Pancreas (tissue), 10 donors: Measurements from ENCODE around the gene DNM3. TPM values are rescaled to one million over a fixed set of nuclear protein-coding genes. Genes with fewer than 3 reads are reported as not detected.
"Not testable (repeated sequence)": the region's sequence is repeated elsewhere in the genome, so short reads cannot be mapped to it uniquely, and the experiment has no call there.

Source experiments
- ATAC-seq, 4 donors: fragments of 200-7000 bp; cut with Tn5 transposase; one replicate each; pipeline versions ENCODE4 v1.8.0 to v1.9.1; 2020; ENCODE audit warnings: mild to moderate bottlenecking in 4 of 4, moderate library complexity in 4 of 4
- DNase-seq, 6 donors: peaks; one replicate each; pipeline ENCODE4 v3.0.0-alpha.2; 2020
- FAIRE-seq: peaks from 2 replicates; lab custom pipeline; 2012; peaks lifted over from hg19 to GRCh38; lab: Jason Lieb, UNC
- H3K27ac ChIP-seq, 4 donors: fragments of 200-600 bp; sonication (generic); 1 replicate in 3 of 4; 2 replicates in 1 of 4; pipeline versions ENCODE4 v1.5.0 to v1.8.0; 2020
- H3K27me3 ChIP-seq, 4 donors: fragments of 200-600 bp; one replicate each; pipeline ENCODE4 v1.8.0; 2021
- H3K36me3 ChIP-seq, 3 donors: fragments of 200-600 bp; sonication (generic) in 1 of 3; one replicate each; pipeline versions ENCODE4 v1.5.0 to v1.8.0; 2020 to 2021
- H3K4me1 ChIP-seq, 3 donors: fragments of 200-600 bp; one replicate each; pipeline ENCODE4 v1.8.0; 2021
- H3K4me3 ChIP-seq, 4 donors: fragments of 200-600 bp; sonication (generic) in 2 of 4; one replicate each; pipeline versions ENCODE4 v1.5.0 to v1.8.0; 2020 to 2021
- H3K9me3 ChIP-seq, 4 donors: fragments of 200-600 bp; one replicate each; pipeline ENCODE4 v1.8.0; 2021
- WGBS, 2 donors: extraction: QIAGEN DNeasy Blood & Tissue Kit; methylation state at CpG; one replicate each; pipeline ENCODE4 v1.1.7; 2013; 5-methylcytosine and 5-hydroxymethylcytosine counted together
- intact Hi-C, 3 donors: fragments of 100-400 bp; cut with DNase I; formaldehyde crosslinking; loops; one replicate each; pipeline versions ENCODE4 v1.11.1 to v1.14.2; 2022
- polyA plus RNA-seq, 2 donors: library from polyadenylated mRNA; stranded (reverse); fragments of 200-250 nt; gene quantifications; one replicate each; pipeline ENCODE4 v1.2.3, GENCODE V29; 2013
- total RNA-seq, 6 donors: library from RNA; stranded (reverse); fragmentation: NEBNext Ultra II Directional in 4 of 6; extraction: Animal tissue kit (Norgen Biotek cat#: 25700) in 4 of 6; gene quantifications; one replicate each; pipeline versions ENCODE4 v1.2.1 to v1.2.4, GENCODE V29; 2021 to 2023
- TF ChIP-seq, protein P1 (sequence below), 4 donors: fragments of 200-600 bp; sonication (generic) in 3 of 4; IDR thresholded peaks; one replicate each; pipeline versions ENCODE4 v1.5.0 to v1.8.0; 2021; ENCODE audit warnings: antibody characterized with exemption in 4 of 4
- donor health status: healthy with polysubstance abuse.
- donor health status: DM: no; HTN: no; CAD: no; lungs with moderate emphysema.
- donor health status: DM: no; HTN: no; CAD: no.
- donor health status: control.
- donor health status: control.
- donor health status: Bipolar disorder and iron deficiency.
- donor health status: DM: yes; HTN: yes; CAD: no.
- donor health status: DM: no; HTN: no; CAD: no.
- donor health status: DM: no; HTN: no; CAD: no.
- donor health status: DM: yes; HTN: yes; CAD: no.

Gene DNM3
- total and polyA plus RNA-seq, 8 donors = 0.40 to 1.3 (median 0.78) TPM

DNA sequence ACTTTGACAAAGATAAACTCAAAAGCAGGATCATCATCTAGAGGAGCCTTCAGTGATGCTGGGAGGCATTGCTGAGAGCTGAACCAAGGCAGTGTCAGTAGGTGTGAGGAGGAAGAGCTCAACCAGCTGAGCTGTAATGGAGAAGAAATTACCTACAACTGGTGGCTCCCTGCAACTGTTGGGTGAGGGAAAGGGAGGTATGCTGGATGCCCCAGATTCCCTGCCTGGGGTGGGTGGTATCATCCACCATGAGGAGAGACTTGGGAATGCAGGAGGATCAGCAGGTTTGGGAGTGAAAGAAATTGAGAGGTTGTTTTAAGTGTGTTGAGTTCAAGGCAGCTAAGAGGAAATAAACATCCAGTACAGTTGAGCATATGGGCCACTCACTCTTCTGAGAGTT is 199.8 kb downstream of the DNM3 start:
- TF ChIP-seq, protein P1, sequence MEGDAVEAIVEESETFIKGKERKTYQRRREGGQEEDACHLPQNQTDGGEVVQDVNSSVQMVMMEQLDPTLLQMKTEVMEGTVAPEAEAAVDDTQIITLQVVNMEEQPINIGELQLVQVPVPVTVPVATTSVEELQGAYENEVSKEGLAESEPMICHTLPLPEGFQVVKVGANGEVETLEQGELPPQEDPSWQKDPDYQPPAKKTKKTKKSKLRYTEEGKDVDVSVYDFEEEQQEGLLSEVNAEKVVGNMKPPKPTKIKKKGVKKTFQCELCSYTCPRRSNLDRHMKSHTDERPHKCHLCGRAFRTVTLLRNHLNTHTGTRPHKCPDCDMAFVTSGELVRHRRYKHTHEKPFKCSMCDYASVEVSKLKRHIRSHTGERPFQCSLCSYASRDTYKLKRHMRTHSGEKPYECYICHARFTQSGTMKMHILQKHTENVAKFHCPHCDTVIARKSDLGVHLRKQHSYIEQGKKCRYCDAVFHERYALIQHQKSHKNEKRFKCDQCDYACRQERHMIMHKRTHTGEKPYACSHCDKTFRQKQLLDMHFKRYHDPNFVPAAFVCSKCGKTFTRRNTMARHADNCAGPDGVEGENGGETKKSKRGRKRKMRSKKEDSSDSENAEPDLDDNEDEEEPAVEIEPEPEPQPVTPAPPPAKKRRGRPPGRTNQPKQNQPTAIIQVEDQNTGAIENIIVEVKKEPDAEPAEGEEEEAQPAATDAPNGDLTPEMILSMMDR (IDR thresholded peaks at IDR 0.05) = no peak
- no peak overlapping the region for H3K4me3 ChIP-seq
- no peak for DNase-seq
- FAIRE-seq = no peak
- H3K27me3 ChIP-seq = no peaks in the 10 kb centered on the region
- H3K36me3 ChIP-seq = no peaks in the 10 kb centered on the region
- no peak overlapping the region for H3K27ac ChIP-seq
- no peaks in the 10 kb centered on the region for H3K4me1 ChIP-seq
- H3K9me3 ChIP-seq = no peaks in the 10 kb centered on the region
- intact Hi-C loops = no loop called here
- no peak for ATAC-seq

DNA sequence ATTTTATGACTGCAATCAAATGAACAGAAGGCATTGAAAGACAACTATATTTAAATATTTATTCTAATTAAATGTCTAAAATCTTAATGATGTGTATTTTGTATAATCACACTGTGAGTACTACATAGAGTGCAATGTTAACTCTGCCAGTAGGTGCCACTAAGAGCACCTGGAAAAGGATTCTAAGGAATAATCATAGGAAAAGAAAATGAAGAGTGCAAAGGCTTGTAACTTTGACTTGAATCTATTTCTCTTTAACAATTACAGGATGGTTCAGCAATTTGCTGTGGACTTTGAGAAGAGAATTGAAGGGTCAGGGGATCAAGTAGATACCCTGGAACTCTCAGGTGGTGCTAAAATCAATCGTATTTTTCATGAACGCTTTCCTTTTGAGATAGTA is 200.4 kb downstream of the DNM3 start:
- DNase-seq (no peak), ATAC-seq (peak in 3 of 4 donors; percentile 49 to 62 (median 59)), FAIRE-seq (peak; percentile 64)
- intact Hi-C loops = no loop called here
- Histone ChIP-seq H3K4me3 (no peak overlapping the region), H3K27ac (no peak overlapping the region), H3K36me3 (no peaks in the 10 kb centered on the region), H3K27me3 (no peaks in the 10 kb centered on the region), H3K4me1 (no peaks in the 10 kb centered on the region), H3K9me3 (no peaks in the 10 kb centered on the region)
- TF ChIP-seq, protein P1 (IDR thresholded peaks at IDR 0.05) = peak in 2 of 4 donors; percentile 14 to 22
- 74 to 79% methylated on average over 2 of the region's 2 CpGs for WGBS, 2 donors

DNA sequence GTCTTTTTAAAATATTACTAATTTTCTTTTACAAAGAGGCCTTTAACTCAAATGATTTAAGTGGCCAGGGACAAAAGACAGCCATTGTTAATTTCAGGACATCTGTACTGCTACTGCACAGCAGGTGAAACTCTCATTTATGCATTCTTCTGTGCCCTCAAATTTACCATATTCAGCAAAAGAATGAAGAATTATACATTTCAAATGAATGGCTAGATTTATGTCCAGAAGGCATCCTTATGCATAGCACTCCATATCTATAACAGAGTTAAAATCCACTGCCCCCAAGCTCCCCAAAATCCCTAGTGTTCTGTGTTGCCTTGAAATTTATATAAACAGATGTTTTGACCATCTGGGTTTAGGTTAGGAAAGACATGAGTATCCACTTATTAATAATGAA is 202.6 kb downstream of the DNM3 start:
- Histone ChIP-seq H3K36me3 (no peaks in the 10 kb centered on the region), H3K9me3 (no peaks in the 10 kb centered on the region), H3K27ac (no peak overlapping the region), H3K27me3 (no peaks in the 10 kb centered on the region), H3K4me1 (no peaks in the 10 kb centered on the region), H3K4me3 (no peak overlapping the region)
- FAIRE-seq (no peak), DNase-seq (no peak), ATAC-seq (no peak)
- TF ChIP-seq, protein P1 (IDR thresholded peaks at IDR 0.05) = no peak
- intact Hi-C loops = no loop called here

DNA sequence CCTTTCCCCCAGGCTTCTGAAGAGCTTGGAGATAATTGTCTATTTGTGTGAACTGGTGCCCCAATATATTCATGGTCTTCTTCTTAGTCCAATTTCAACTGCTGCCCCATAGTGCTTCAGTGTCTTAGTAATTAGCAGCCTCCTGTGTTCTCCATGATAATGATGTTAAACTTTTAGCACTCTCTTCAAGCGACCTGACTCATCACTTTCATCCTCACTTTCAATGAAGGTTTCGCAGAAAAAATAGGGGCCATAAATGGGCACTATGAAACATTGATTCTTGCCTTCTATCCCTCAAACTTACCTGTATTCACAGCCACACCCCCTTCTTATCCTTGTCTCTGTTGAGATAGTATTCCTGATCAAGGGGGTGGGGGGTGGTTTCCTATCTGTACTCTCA is 210.6 kb downstream of the DNM3 start:
- DNase-seq (no peak), ATAC-seq (no peak), FAIRE-seq (no peak)
- intact Hi-C loops = no loop called here
- Histone ChIP-seq H3K27ac (no peak overlapping the region), H3K4me1 (no peaks in the 10 kb centered on the region), H3K27me3 (no peaks in the 10 kb centered on the region), H3K4me3 (no peak overlapping the region), H3K36me3 (no peaks in the 10 kb centered on the region), H3K9me3 (no peaks in the 10 kb centered on the region)
- TF ChIP-seq, protein P1 (IDR thresholded peaks at IDR 0.05) = no peak
- 77 to 84% methylated on average over 2 of the region's 2 CpGs for WGBS, 2 donors

DNA sequence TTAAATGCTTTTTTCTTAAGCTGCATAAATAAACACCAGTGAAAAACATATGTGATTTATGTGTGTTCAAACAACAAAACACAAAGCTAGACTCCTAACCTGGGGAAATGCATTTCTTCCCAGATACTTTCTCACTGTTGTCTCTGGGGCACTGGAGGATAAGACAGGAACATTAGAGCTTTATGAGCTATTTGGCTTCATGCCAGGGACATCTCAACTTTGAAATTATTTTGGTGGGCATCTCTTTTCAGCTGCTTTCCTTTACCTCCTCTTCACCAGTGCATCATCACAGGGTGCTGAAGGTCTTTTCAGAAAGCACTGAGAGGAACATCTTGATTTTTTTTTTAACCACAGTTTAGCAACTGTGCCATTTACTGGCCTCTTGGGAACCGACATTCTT is 212.9 kb downstream of the DNM3 start:
- no peaks in the 10 kb centered on the region for H3K4me1 ChIP-seq
- WGBS, 2 donors = 45 to 52% methylated on average over 1 of the region's 1 CpG
- H3K27me3 ChIP-seq = no peaks in the 10 kb centered on the region
- TF ChIP-seq, protein P1 (IDR thresholded peaks at IDR 0.05) = no peak
- H3K4me3 ChIP-seq = no peak overlapping the region
- no peak for FAIRE-seq
- no peak for ATAC-seq
- no peak for DNase-seq
- no peaks in the 10 kb centered on the region for H3K36me3 ChIP-seq
- no peak overlapping the region for H3K27ac ChIP-seq
- intact Hi-C loops = no loop called here
- H3K9me3 ChIP-seq = no peaks in the 10 kb centered on the region

DNA sequence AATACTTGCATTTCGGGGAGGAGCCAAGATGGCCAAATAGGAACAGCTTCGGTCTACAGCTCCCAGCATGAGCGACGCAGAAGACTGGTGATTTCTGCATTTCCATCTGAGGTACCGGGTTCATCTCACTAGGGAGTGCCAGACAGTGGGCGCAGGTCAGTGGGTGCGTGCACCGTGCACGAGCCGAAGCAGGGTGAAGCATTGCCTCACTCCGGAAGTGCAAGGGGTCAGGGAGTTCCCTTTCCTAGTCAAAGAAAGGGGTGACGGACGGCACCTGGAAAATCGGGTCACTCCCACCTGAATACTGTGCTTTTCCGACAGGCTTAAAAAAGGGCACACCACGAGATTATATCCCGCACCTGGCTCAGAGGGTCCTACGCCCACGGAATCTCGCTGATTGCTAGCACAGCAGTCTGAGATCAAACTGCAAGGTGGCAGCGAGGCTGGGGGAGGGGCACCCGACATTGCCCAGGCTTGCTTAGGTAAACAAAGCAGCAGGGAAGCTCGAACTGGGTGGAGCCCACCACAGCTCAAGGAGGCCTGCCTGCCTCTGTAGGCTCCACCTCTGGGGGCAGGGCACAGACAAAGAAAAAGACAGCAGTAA is 214.6 kb downstream of the DNM3 start:
- H3K4me1 ChIP-seq, FAIRE-seq, H3K9me3 ChIP-seq, ATAC-seq, DNase-seq, H3K27ac ChIP-seq, intact Hi-C loops, H3K36me3 ChIP-seq, H3K4me3 ChIP-seq, H3K27me3 ChIP-seq: not testable (repeated sequence)
- WGBS, 2 donors = 85 to 90% methylated on average over 23 of the region's 23 CpGs
